ENCODE data around the gene FRMD4A. TPM values are rescaled to one million over a fixed set of nuclear protein-coding genes. Genes with fewer than 3 reads are reported as not detected.
"Not testable (repeated sequence)": the region's sequence is repeated elsewhere in the genome, so short reads cannot be mapped to it uniquely, and the experiment has no call there.

The FRMD4A gene
- total RNA-seq, 1 experiment from 2014 or later: 0.23 TPM

DNA sequence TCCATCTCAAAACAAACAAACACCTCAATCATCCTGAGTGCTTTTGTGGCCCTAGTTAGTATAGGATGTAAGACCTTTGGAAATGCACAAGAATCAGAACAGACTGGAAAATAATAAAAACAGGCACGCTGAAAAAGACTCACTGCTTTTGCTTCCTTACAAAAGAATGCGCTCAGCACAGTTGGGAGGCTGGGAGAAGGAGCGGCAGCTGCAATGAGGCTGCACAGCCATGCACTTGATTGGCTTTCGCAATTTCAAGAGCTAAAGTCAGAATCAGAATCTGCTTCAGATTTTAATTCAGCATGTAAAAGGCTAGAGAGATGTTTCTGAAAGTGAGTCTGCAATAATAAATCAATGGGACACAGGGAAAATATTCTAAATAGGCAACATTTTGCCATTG, 97.2 kb downstream of the FRMD4A start:
- CTCF ChIA-PET: no interaction called here
- POLR2A ChIA-PET: no interaction called here
- Mint-ChIP-seq H3K4me3 (ENCODE audit: unreplicated experiment) (no peak overlapping the region), H3K27me3 (ENCODE audit: insufficient read depth, unreplicated experiment) (no peaks in the 10 kb centered on the region), H3K27ac (ENCODE audit: low read depth, unreplicated experiment) (no peak overlapping the region), H3K9me3 (ENCODE audit: unreplicated experiment) (no peaks in the 10 kb centered on the region), H3K4me1 (ENCODE audit: insufficient read depth, unreplicated experiment) (no peaks in the 10 kb centered on the region), H3K36me3 (ENCODE audit: insufficient read depth, unreplicated experiment) (no peaks in the 10 kb centered on the region)
- intact Hi-C loops (cut with micrococcal nuclease): no loop called here
- no peak for TF ChIP-seq CTCF (IDR thresholded peaks at IDR 0.05; ENCODE audit: unreplicated experiment)
- DNase-seq (ENCODE audit: unreplicated experiment): no peak
- no TSS peak for BruUV-seq (replicated peaks)

- CTCF ChIA-PET; intact Hi-C loops (cut with micrococcal nuclease); H3K4me3 Mint-ChIP-seq (ENCODE audit: unreplicated experiment); POLR2A ChIA-PET; BruUV-seq (replicated peaks); H3K9me3 Mint-ChIP-seq (ENCODE audit: unreplicated experiment); H3K27ac Mint-ChIP-seq (ENCODE audit: low read depth, unreplicated experiment); DNase-seq (ENCODE audit: unreplicated experiment); H3K36me3 Mint-ChIP-seq (ENCODE audit: insufficient read depth, unreplicated experiment); H3K4me1 Mint-ChIP-seq (ENCODE audit: insufficient read depth, unreplicated experiment); H3K27me3 Mint-ChIP-seq (ENCODE audit: insufficient read depth, unreplicated experiment): not testable (repeated sequence)
These were observed 101.9 kb downstream of the FRMD4A start for GRCh38 chr10:14228798-14229197.

- intact Hi-C loops (cut with micrococcal nuclease): no loop called here
- no TSS peak for BruUV-seq (replicated peaks)
- no peak for DNase-seq (ENCODE audit: unreplicated experiment)
- Mint-ChIP-seq H3K4me3 (ENCODE audit: unreplicated experiment) (no peak overlapping the region), H3K27ac (ENCODE audit: low read depth, unreplicated experiment) (no peak overlapping the region), H3K27me3 (ENCODE audit: insufficient read depth, unreplicated experiment) (no peaks in the 10 kb centered on the region), H3K9me3 (ENCODE audit: unreplicated experiment) (no peaks in the 10 kb centered on the region), H3K4me1 (ENCODE audit: insufficient read depth, unreplicated experiment) (no peaks in the 10 kb centered on the region), H3K36me3 (ENCODE audit: insufficient read depth, unreplicated experiment) (no peaks in the 10 kb centered on the region)
- no peak for TF ChIP-seq CTCF (IDR thresholded peaks at IDR 0.05; ENCODE audit: unreplicated experiment)
- POLR2A ChIA-PET: no interaction called here
- CTCF ChIA-PET: interaction anchor here (2.2 kb wide), 1 partner anchor 30 kb away, joined by 4 read pairs; no protein-coding TSS in a partner anchor
These were observed 105.3 kb downstream of the FRMD4A start for GRCh38 chr10:14225379-14225778.

GRCh38 chr10:14220026-14220425, 110.7 kb downstream of the FRMD4A start:
- Mint-ChIP-seq H3K27me3 (ENCODE audit: insufficient read depth, unreplicated experiment) (no peaks in the 10 kb centered on the region), H3K27ac (ENCODE audit: low read depth, unreplicated experiment) (no peak overlapping the region), H3K9me3 (ENCODE audit: unreplicated experiment) (no peaks in the 10 kb centered on the region), H3K4me3 (ENCODE audit: unreplicated experiment) (no peak overlapping the region), H3K36me3 (ENCODE audit: insufficient read depth, unreplicated experiment) (no peaks in the 10 kb centered on the region), H3K4me1 (ENCODE audit: insufficient read depth, unreplicated experiment) (no peaks in the 10 kb centered on the region)
- intact Hi-C loops (cut with micrococcal nuclease): no loop called here
- BruUV-seq (replicated peaks): no TSS peak
- ChIA-PET POLR2A (no interaction called here), CTCF (no interaction called here)
- DNase-seq (ENCODE audit: unreplicated experiment): no peak
- no peak for TF ChIP-seq CTCF (IDR thresholded peaks at IDR 0.05; ENCODE audit: unreplicated experiment)

DNA sequence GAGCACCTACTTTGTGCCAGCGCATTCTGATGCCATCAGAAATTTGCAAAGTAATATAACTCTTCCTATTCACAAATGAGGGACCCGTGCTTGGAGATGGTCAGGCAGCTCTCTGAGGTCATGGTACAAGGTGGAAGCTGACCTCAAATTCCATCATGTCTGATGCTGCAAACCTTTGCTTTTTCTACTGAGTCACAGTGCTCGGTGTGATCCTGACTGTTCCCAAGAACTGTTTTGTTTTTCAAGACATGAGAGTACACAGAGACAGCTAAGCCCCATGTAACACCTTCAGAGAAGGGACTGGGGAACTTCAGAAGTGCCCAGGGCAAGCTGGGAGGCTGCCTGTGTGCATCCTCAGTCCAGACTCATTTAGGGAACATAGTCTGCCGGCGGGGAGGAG, 111.3 kb downstream of the FRMD4A start:
- Mint-ChIP-seq H3K27me3 (ENCODE audit: insufficient read depth, unreplicated experiment) (no peaks in the 10 kb centered on the region), H3K36me3 (ENCODE audit: insufficient read depth, unreplicated experiment) (no peaks in the 10 kb centered on the region), H3K9me3 (ENCODE audit: unreplicated experiment) (no peaks in the 10 kb centered on the region), H3K27ac (ENCODE audit: low read depth, unreplicated experiment) (no peak overlapping the region), H3K4me3 (ENCODE audit: unreplicated experiment) (no peak overlapping the region), H3K4me1 (ENCODE audit: insufficient read depth, unreplicated experiment) (no peaks in the 10 kb centered on the region)
- ChIA-PET CTCF (interaction anchor here (0.6 kb wide), 1 partner anchor 11 kb away, joined by 4 read pairs; no protein-coding TSS in a partner anchor), POLR2A (no interaction called here)
- no peak for TF ChIP-seq CTCF (IDR thresholded peaks at IDR 0.05; ENCODE audit: unreplicated experiment)
- intact Hi-C loops (cut with micrococcal nuclease): no loop called here
- BruUV-seq (replicated peaks): no TSS peak
- DNase-seq (ENCODE audit: unreplicated experiment): peak; percentile 6

Measured in MCF 10A (cell line).